22Rv1 (cell line): ENCODE data around the gene FAS.

Experiments
- H3K27ac ChIP-seq: fragments of 450-650 bp; 2 replicates; pipeline ENCODE4 v1.5.1; 2017
- CTCF ChIP-seq: fragments of 450-650 bp; IDR thresholded peaks from 2 replicates; pipeline ENCODE4 v1.5.1; 2017; ENCODE audit warnings: mild to moderate bottlenecking
- ZFX ChIP-seq: fragments of 450-650 bp; IDR thresholded peaks from 2 replicates; pipeline ENCODE4 v1.6.1; 2017; ENCODE audit warnings: antibody characterized with exemption, borderline replicate concordance

Gene FAS

GRCh38 chr10:89042562-89042961 lies 52.0 kb downstream of the FAS start:
- TF ChIP-seq ZFX (no peak), CTCF (no peak)
- H3K27ac ChIP-seq = no peak overlapping the region

- TF ChIP-seq ZFX (no peak), CTCF (no peak)
Measured at GRCh38 chr10:89043052-89043451, 52.5 kb downstream of the FAS start.

GRCh38 chr10:89047397-89047796 lies 56.8 kb downstream of the FAS start:
- TF ChIP-seq ZFX (no peak), CTCF (no peak)
- no peak overlapping the region for H3K27ac ChIP-seq

More at GRCh38 chr10:89043052-89043451, 52.5 kb downstream of the FAS start:
- H3K27ac ChIP-seq = no peak overlapping the region

- H3K27ac ChIP-seq = no peak overlapping the region
- TF ChIP-seq ZFX = no peak
- no peak for TF ChIP-seq CTCF
Measured at GRCh38 chr10:89051593-89051992, 61.0 kb downstream of the FAS start.

- no peak overlapping the region for H3K27ac ChIP-seq
- no peak for TF ChIP-seq ZFX
- TF ChIP-seq CTCF = no peak
Measured at GRCh38 chr10:89053555-89053954, 63.0 kb downstream of the FAS start.

GRCh38 chr10:89055159-89055558 lies 64.6 kb downstream of the FAS start:
- TF ChIP-seq CTCF = no peak
- TF ChIP-seq ZFX = no peak
- no peak overlapping the region for H3K27ac ChIP-seq

- no peak for TF ChIP-seq ZFX
- no peak for TF ChIP-seq CTCF
- no peak overlapping the region for H3K27ac ChIP-seq
Measured at GRCh38 chr10:89062861-89063260, 72.3 kb downstream of the FAS start.
